Measurements from ENCODE around the gene TRPM1.

Gene TRPM1

DNA sequence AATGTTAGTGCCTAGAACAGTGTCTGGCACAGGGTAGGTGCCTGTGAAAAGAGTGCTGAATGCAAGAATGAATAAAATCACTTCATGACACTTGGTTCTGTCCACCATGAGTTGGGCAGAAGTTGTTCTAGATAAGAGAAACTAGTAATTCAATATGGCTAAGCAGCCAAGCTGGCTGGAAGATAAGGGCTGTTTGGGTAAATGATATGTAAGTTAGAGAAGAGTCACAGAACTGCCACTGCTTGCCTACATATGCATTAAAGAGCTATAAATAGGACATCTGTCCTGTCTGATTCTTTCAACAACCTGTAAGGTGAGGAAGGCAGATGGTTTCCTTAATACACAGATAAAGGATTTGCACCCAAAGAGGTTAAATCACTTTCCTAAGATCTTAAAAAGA, 123.2 kb downstream of the TRPM1 start:
- Histone ChIP-seq H3K36me3 (no peaks in the 10 kb centered on the region; the same call in 1 of the 2 replicates), H3K4me3 (ENCODE audit: low read depth, low read length) (no peak overlapping the region), H3K9me3 (no peaks in the 10 kb centered on the region), H3K27me3 (no peaks in the 10 kb centered on the region), H3K4me1 (no peaks in the 10 kb centered on the region)
- TF ChIP-seq, protein P1, sequence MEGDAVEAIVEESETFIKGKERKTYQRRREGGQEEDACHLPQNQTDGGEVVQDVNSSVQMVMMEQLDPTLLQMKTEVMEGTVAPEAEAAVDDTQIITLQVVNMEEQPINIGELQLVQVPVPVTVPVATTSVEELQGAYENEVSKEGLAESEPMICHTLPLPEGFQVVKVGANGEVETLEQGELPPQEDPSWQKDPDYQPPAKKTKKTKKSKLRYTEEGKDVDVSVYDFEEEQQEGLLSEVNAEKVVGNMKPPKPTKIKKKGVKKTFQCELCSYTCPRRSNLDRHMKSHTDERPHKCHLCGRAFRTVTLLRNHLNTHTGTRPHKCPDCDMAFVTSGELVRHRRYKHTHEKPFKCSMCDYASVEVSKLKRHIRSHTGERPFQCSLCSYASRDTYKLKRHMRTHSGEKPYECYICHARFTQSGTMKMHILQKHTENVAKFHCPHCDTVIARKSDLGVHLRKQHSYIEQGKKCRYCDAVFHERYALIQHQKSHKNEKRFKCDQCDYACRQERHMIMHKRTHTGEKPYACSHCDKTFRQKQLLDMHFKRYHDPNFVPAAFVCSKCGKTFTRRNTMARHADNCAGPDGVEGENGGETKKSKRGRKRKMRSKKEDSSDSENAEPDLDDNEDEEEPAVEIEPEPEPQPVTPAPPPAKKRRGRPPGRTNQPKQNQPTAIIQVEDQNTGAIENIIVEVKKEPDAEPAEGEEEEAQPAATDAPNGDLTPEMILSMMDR (IDR thresholded peaks at IDR 0.05; ENCODE audit: low read depth, low read length) = no peak
- DNase-seq = no peak

DNA sequence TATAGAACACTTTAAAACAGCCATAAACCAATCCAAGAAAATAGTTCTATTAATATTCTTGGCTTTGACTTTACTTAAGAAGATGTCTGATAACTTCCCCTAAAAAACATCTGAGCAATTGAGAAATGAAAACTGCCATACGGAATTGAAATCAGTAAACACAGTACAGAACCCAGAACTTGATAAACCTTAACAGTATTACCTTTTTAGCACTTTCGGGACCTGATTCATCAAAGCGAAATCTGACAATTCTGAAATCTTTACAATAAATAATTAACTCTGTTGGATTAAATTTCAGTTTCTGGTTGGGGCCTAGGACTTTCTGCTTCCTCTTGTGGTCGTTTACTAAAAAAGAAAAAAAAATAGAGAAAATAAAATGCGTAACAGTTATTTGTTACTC, 127.4 kb downstream of the TRPM1 start:
- TF ChIP-seq, protein P1 (IDR thresholded peaks at IDR 0.05; ENCODE audit: low read depth, low read length) = no peak
- Histone ChIP-seq H3K4me1 (no peaks in the 10 kb centered on the region), H3K9me3 (no peaks in the 10 kb centered on the region), H3K4me3 (ENCODE audit: low read depth, low read length) (no peak overlapping the region), H3K27me3 (no peaks in the 10 kb centered on the region), H3K36me3 (0 out of 2 replicates have a peak, but pooled peaks cover 4% of the 10 kb centered on the region)
- no peak for DNase-seq

DNA sequence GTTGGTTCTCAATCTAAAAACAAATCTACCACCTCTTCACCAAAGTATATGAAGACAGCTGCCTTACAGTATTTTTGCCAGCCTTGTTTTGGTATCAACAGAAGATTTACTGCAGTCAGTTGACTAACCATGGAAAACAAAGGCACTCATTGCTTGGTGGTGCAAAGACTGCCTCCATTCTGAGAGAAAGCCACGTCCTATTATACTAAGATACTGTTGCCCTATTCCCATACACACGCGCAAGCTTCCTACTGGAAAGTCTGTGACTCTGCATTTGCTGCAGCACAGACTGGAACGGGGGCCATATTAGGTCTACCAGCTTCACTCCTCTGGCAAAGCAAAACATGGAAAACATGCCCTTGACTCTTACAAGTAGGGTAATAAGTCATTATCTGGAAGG, 128.1 kb downstream of the TRPM1 start:
- Histone ChIP-seq H3K4me3 (ENCODE audit: low read depth, low read length) (no peak overlapping the region), H3K9me3 (no peaks in the 10 kb centered on the region), H3K36me3 (0 out of 2 replicates have a peak, but pooled peaks cover 4% of the 10 kb centered on the region), H3K27me3 (no peaks in the 10 kb centered on the region), H3K4me1 (no peaks in the 10 kb centered on the region)
- TF ChIP-seq, protein P1 (IDR thresholded peaks at IDR 0.05; ENCODE audit: low read depth, low read length) = no peak
- no peak for DNase-seq

DNA sequence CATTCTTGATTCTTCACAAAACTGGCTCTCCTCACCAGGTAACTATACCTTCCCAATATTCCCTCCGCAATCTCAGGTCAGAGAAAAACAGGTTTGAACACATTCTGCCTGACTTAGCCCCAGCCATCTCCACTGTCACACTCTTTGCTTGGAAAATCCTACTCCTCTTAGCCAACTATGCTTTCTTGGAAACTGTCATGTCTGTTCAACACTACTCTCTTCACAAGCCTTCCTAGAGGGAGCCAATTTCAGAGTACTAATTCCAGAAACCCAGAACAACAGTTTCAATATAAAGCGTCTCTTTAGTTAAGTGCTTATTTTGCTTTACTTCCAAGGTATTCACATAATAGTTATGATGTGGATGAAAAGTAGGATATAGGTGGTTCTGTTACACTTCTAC, 131.8 kb downstream of the TRPM1 start:
- DNase-seq = no peak
- TF ChIP-seq, protein P1 (IDR thresholded peaks at IDR 0.05; ENCODE audit: low read depth, low read length) = no peak
- Histone ChIP-seq H3K36me3 (0 out of 2 replicates have a peak, but pooled peaks cover 4% of the 10 kb centered on the region), H3K4me3 (ENCODE audit: low read depth, low read length) (no peak overlapping the region), H3K27me3 (no peaks in the 10 kb centered on the region), H3K9me3 (no peaks in the 10 kb centered on the region), H3K4me1 (no peaks in the 10 kb centered on the region)

DNA sequence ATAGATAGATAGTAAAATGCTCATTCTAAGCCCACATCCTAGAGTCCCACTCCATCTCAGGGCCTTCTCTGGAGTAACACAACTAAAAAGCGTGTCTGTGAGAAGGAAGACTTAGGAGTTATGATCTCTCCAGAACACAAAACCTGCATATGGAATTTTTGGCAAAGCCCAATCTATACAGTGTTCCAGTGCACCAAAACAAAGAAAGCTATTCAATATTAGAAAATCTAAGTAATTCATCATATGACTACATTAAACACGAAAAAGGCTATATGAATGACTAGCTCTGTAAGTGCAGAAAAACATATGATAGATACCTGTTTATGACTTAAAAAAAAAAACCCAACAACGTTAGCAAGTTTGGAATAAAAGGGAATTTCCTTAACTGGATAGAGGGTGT, 137.8 kb downstream of the TRPM1 start:
- no peaks in the 10 kb centered on the region for H3K4me1 ChIP-seq
- no peak for DNase-seq
- H3K27me3 ChIP-seq = no peaks in the 10 kb centered on the region
- no peak overlapping the region for H3K4me3 ChIP-seq (ENCODE audit: low read depth, low read length)
- TF ChIP-seq, protein P1 (IDR thresholded peaks at IDR 0.05; ENCODE audit: low read depth, low read length) = no peak
- H3K36me3 ChIP-seq = no peaks in the 10 kb centered on the region; the same call in 1 of the 2 replicates
- no peaks in the 10 kb centered on the region for H3K9me3 ChIP-seq

DNA sequence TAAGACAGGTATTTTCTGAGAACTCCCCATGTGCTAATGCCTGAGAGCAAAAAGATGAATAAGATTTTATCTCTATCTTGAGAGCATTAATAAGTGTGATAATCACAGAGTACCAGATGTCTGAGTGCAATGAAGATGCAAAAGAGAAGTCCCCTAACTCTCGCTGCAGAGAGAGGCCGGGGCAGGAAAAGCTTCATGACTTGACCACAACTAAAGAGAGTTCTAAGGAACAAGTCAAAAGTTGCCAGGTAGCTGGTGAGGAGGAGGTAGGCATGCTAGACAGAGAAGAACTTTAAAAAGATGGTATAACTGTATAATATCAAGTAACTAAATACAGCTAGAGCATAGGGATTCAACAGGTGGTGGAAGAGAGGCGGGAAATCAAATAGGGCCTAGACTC, 138.9 kb downstream of the TRPM1 start:
- Histone ChIP-seq H3K36me3 (no peaks in the 10 kb centered on the region; the same call in 1 of the 2 replicates), H3K9me3 (no peaks in the 10 kb centered on the region)
- no peak for DNase-seq

More for the DNA sequence above, 138.9 kb downstream of the TRPM1 start:
- H3K4me3 ChIP-seq (ENCODE audit: low read depth, low read length) = no peak overlapping the region
- no peaks in the 10 kb centered on the region for H3K4me1 ChIP-seq
- TF ChIP-seq, protein P1 (IDR thresholded peaks at IDR 0.05; ENCODE audit: low read depth, low read length) = no peak
- H3K27me3 ChIP-seq = no peaks in the 10 kb centered on the region
